HepG2 (cell line): ENCODE results near the gene FKBP5. TPM values are rescaled to one million over a fixed set of nuclear protein-coding genes. Genes with fewer than 3 reads are reported as not detected.
A peak's percentile ranks its signal among the peaks of the same experiment; 100 is the strongest.

Source experiments
- ATAC-seq: fragments of 200-7000 bp; cut with Tn5 transposase; 3 replicates; pipeline ENCODE4 v1.9.1; 2020; ENCODE audit warnings: mild to moderate bottlenecking, moderate library complexity
- BruUV-seq: library from RNA; stranded (reverse); fragments of 400-500 nt; replicated peaks from 2 replicates; lab custom pipeline; 2021; lab: Mats Ljungman, UMichigan
- CTCF ChIA-PET: fragments of 300-600 bp; formaldehyde crosslinking; extraction: SDS; loops from one replicate; lab custom pipeline; 2021; ENCODE audit warnings: low total read pairs, inconsistent platforms, low intra/inter-chr PET ratio; lab: Yijun Ruan, JAX
- POLR2A ChIA-PET: fragments of 350-600 bp; sonication (Branson Sonifier 250); formaldehyde crosslinking; loops from one replicate; lab custom pipeline; 2020; ENCODE audit warnings: antibody characterized with exemption, inconsistent platforms; lab: Yijun Ruan, JAX
- DNase-seq: peaks from one replicate; pipeline ENCODE4 v3.0.0-alpha.2; 2015; ENCODE audit warnings: low spot score
- FAIRE-seq: peaks from 3 replicates; lab custom pipeline; 2011; peaks lifted over from hg19 to GRCh38; lab: Jason Lieb, UNC
- H2AFZ ChIP-seq: one replicate; pipeline ENCODE4 v1.6.1; 2011; ENCODE audit warnings: low read length, inconsistent platforms
- H3K27ac ChIP-seq: fragments of 300-600 bp; 3 replicates; pipeline ENCODE4 v1.8.0; 2011; ENCODE audit warnings: mixed run types, mild to moderate bottlenecking, mixed read lengths, low read length, inconsistent platforms; ENCODE audit not compliant: insufficient read depth; ENCODE audit errors: extremely low read length
- H3K27me3 ChIP-seq, 2 experiments: fragments of 200-600 bp in 1 of 2; 2 replicates in 1 of 2; 3 replicates in 1 of 2; pipeline versions ENCODE4 v1.6.0 to v1.8.0; 2011; ENCODE audit warnings: low read length in 2 of 2, mild to moderate bottlenecking in 2 of 2, moderate library complexity in 2 of 2, inconsistent platforms in 1 of 2; ENCODE audit not compliant: insufficient read depth in 2 of 2, control insufficient read depth in 1 of 2
- H3K36me3 ChIP-seq, 2 experiments: fragments of 200-600 bp in 1 of 2; replicated peaks in 1 of 2; 2 replicates in 1 of 2; 3 replicates in 1 of 2; pipeline versions ENCODE4 v1.5.1 to v1.8.0; 2011; ENCODE audit warnings: low read length in 2 of 2, inconsistent platforms in 1 of 2; ENCODE audit not compliant: insufficient read depth in 2 of 2, control insufficient read depth in 1 of 2
- H3K4me1 ChIP-seq: 2 replicates; pipeline ENCODE4 v1.5.1; 2012; ENCODE audit warnings: low read length, inconsistent platforms; ENCODE audit not compliant: insufficient read depth
- H3K4me2 ChIP-seq: 2 replicates; pipeline ENCODE4 v1.6.0; 2011; ENCODE audit warnings: low read depth, low read length, inconsistent platforms
- H3K4me3 ChIP-seq, 3 experiments: fragments of 200-600 bp in 1 of 3; sonication (generic), shearing (Covaris generic) in 1 of 3; replicated peaks in 1 of 3; 2 replicates each; pipeline ENCODE4 v1.5.1; 2011 to 2016; ENCODE audit warnings: low read length in 3 of 3, inconsistent platforms in 2 of 3, low read depth in 2 of 3, mild to moderate bottlenecking in 2 of 3, control low read depth in 1 of 3, mixed read lengths in 1 of 3; ENCODE audit not compliant: insufficient read depth in 1 of 3
- H3K79me2 ChIP-seq: one replicate; pipeline ENCODE4 v1.6.1; 2011; ENCODE audit warnings: low read length, inconsistent platforms; ENCODE audit not compliant: insufficient read depth
- H3K9ac ChIP-seq: 2 replicates; pipeline ENCODE4 v1.6.0; 2011; ENCODE audit warnings: mild to moderate bottlenecking, low read depth, low read length, inconsistent platforms; ENCODE audit not compliant: insufficient read depth
- H3K9me3 ChIP-seq: 2 replicates; pipeline ENCODE4 v1.5.1; 2012; ENCODE audit warnings: mild to moderate bottlenecking, low read length
- H4K20me1 ChIP-seq: 2 replicates; pipeline ENCODE4 v1.6.0; 2011; ENCODE audit warnings: inconsistent platforms, mild to moderate bottlenecking, low read length, moderate library complexity; ENCODE audit not compliant: insufficient read depth
- BRF2 ChIP-seq: sonication (generic); formaldehyde crosslinking; IDR thresholded peaks from 2 replicates; pipeline ENCODE4 v1.8.1; 2022; ENCODE audit warnings: mild to moderate bottlenecking, missing genetic modification reagents
- CHD4 ChIP-seq: fragments of 200-600 bp; sonication (generic); IDR thresholded peaks from 2 replicates; pipeline ENCODE4 v1.7.0; 2017; ENCODE audit warnings: mild to moderate bottlenecking, low read length, borderline replicate concordance
- CREBL2 ChIP-seq: sonication (generic); formaldehyde crosslinking; IDR thresholded peaks from 2 replicates; pipeline ENCODE4 v1.8.1; 2023; ENCODE audit warnings: missing genetic modification reagents, mild to moderate bottlenecking, borderline replicate concordance
- GLMP ChIP-seq: sonication (generic); formaldehyde crosslinking; IDR thresholded peaks from 2 replicates; pipeline ENCODE4 v1.9.0; 2021; ENCODE audit warnings: missing genetic modification reagents, mild to moderate bottlenecking, borderline replicate concordance
- HOXA3 ChIP-seq: sonication (generic); formaldehyde crosslinking; IDR thresholded peaks from 2 replicates; pipeline ENCODE4 v1.5.0; 2020; ENCODE audit warnings: missing genetic modification reagents
- NAIF1 ChIP-seq: sonication (generic); formaldehyde crosslinking; IDR thresholded peaks from 2 replicates; pipeline ENCODE4 v1.5.0; 2020; ENCODE audit warnings: mild to moderate bottlenecking, missing genetic modification reagents, borderline replicate concordance
- SP1 ChIP-seq, 2 experiments: fragments of 450-650 bp in 1 of 2; sonication (generic) in 1 of 2; formaldehyde crosslinking in 1 of 2; IDR thresholded peaks; 2 replicates each; pipeline versions ENCODE4 v1.4.0 to v1.6.1; 2016 to 2020; ENCODE audit warnings: missing genetic modification reagents in 1 of 2
- ZFX ChIP-seq: sonication (generic); formaldehyde crosslinking; IDR thresholded peaks from 2 replicates; pipeline ENCODE4 v1.4.0; 2020; ENCODE audit warnings: mild to moderate bottlenecking, low read depth, missing genetic modification reagents, moderate library complexity
- ZHX2 ChIP-seq, 2 experiments: sonication (generic) in 1 of 2; formaldehyde crosslinking in 1 of 2; IDR thresholded peaks; 2 replicates each; pipeline versions ENCODE4 v1.6.1 to v1.9.0; 2014 to 2022; ENCODE audit warnings: antibody characterized with exemption in 1 of 2, borderline replicate concordance in 1 of 2, inconsistent platforms in 1 of 2, low read depth in 1 of 2, missing genetic modification reagents in 1 of 2
- ZNF589 ChIP-seq: sonication (generic); formaldehyde crosslinking; conservative IDR thresholded peaks from 2 replicates; pipeline ENCODE4 v1.8.0; 2022; ENCODE audit warnings: mild to moderate bottlenecking, moderate library complexity, missing genetic modification reagents
- ZNF674 ChIP-seq: sonication (generic); formaldehyde crosslinking; IDR thresholded peaks from 2 replicates; pipeline ENCODE4 v1.5.0; 2020; ENCODE audit warnings: low read depth, mild to moderate bottlenecking, missing genetic modification reagents
- ZNF724P ChIP-seq: sonication (generic); formaldehyde crosslinking; IDR thresholded peaks from 2 replicates; pipeline ENCODE4 v1.8.0; 2022; ENCODE audit warnings: missing genetic modification reagents, borderline replicate concordance
- WGBS: methylation state at CpG from one replicate; pipeline ENCODE4 v1.1.6; 2017; ENCODE audit warnings: low lambda C conversion rate; 5-methylcytosine and 5-hydroxymethylcytosine counted together
- in situ Hi-C: cut with HindIII; loops from 2 replicates; pipeline ENCODE4 v1.10.0; 2017; ENCODE audit warnings: low pct_unique_long_range_greater_than_20kb; ENCODE audit not compliant: extremely low pct_ligation_motif_present
- intact Hi-C: fragments of 100-400 bp; cut with micrococcal nuclease; formaldehyde crosslinking; loops from one replicate; pipeline ENCODE4 v1.10.0; 2022; ENCODE audit not compliant: unreplicated experiment
- polyA plus RNA-seq, 8 experiments: library from polyadenylated mRNA; depleted of rRNA in 3 of 8; stranded (reverse) in 7 of 8; unstranded in 1 of 8; fragments of >200 nt; fragmentation: Illumina TruSeq in 4 of 8; extraction: Trizol in 4 of 8; gene quantifications; 2 replicates each; pipeline versions ENCODE4 v1.2.1 to v1.2.3, GENCODE V29; 2011 to 2016; ENCODE audit warnings: low read depth in 4 of 8, missing spikeins in 1 of 8, mixed read lengths in 1 of 8; ENCODE audit not compliant: insufficient read depth in 1 of 8
- total RNA-seq, 5 experiments: library from RNA; depleted of rRNA; stranded (reverse); fragments of >200 nt; fragmentation: Illumina TruSeq; extraction: Trizol; gene quantifications; 2 replicates each; pipeline ENCODE4 v1.2.3, GENCODE V29; 2016; ENCODE audit warnings: low read depth in 1 of 5

Gene FKBP5
- total and polyA plus RNA-seq, 2 of the 13 experiments (the other 11 are each of a cell fraction or from before 2014, with no cell fraction given) = 8.0 to 17.4 TPM

GRCh38 chr6:35713006-35713767 lies 24.5 kb upstream of the FKBP5 start (continued):
- no peak for TF ChIP-seq ZNF674 (CRISPR knock-in tag)
- TF ChIP-seq CHD4 = no peak
- no peak for TF ChIP-seq GLMP (CRISPR knock-in tag)
- no peak for TF ChIP-seq NAIF1 (CRISPR knock-in tag)

- Histone ChIP-seq H3K27me3 (no peaks in the 10 kb centered on the region), H3K4me2 (no peak overlapping the region), H3K36me3 (no peaks in the 10 kb centered on the region), H3K9me3 (no peaks in the 10 kb centered on the region), H3K9ac (no peak overlapping the region), H3K27ac (no peak overlapping the region), H4K20me1 (no peaks in the 10 kb centered on the region), H2AFZ (no peak overlapping the region), H3K4me1 (peaks cover 31% of the 10 kb centered on the region), H3K4me3 (no peak overlapping the region), H3K79me2 (no peaks in the 10 kb centered on the region)
- ATAC-seq (peak; percentile 48; the same call in 2 of the 3 replicates), FAIRE-seq (peak; percentile 42), DNase-seq (no peak)
- intact Hi-C loops (no loop called here), in situ Hi-C loops (no loop called here)
- 48% methylated on average over 7 of the region's 7 CpGs for WGBS
- POLR2A ChIA-PET = no interaction called here
- CTCF ChIA-PET = no interaction called here
- no TSS peak for BruUV-seq
- no peak for TF ChIP-seq ZNF724P
- no peak for TF ChIP-seq BRF2 (CRISPR knock-in tag)
- no peak for TF ChIP-seq SP1 (IDR thresholded peaks at IDR 0.05)
- no peak for TF ChIP-seq SP1 (CRISPR knock-in tag; IDR thresholded peaks at IDR 0.05)
- no peak for TF ChIP-seq ZHX2 (IDR thresholded peaks at IDR 0.05; ENCODE audit: low read depth)
- TF ChIP-seq ZHX2 (CRISPR knock-in tag; IDR thresholded peaks at IDR 0.05; ENCODE audit: borderline replicate concordance) = no peak
- TF ChIP-seq HOXA3 (CRISPR knock-in tag) = no peak
- TF ChIP-seq ZNF589 (CRISPR knock-in tag) = no peak
- TF ChIP-seq CREBL2 = no peak
- no peak for TF ChIP-seq ZFX (CRISPR knock-in tag)
Measured at GRCh38 chr6:35711731-35712130, 23.0 kb upstream of the FKBP5 start.
